ENCODE measurements around the gene NR2C2AP.

The NR2C2AP gene

GRCh38 chr19:19209372-19209771 is 6.2 kb upstream of the NR2C2AP start:
- peaks cover 22% of the 10 kb centered on the region for H3K27me3 ChIP-seq (ENCODE audit: low read depth)
- in situ Hi-C loops (cut with MboI; ENCODE audit: low sequenced_read_pairs) = no loop called here
- H3K36me3 ChIP-seq (replicated peaks) = no peaks in the 10 kb centered on the region
- no peak for DNase-seq (ENCODE audit: low spot score in 2 of 2)
- H3K9me3 ChIP-seq = no peaks in the 10 kb centered on the region
- H3K4me3 ChIP-seq = no peak overlapping the region
- no peaks in the 10 kb centered on the region for H3K4me1 ChIP-seq

GRCh38 chr19:19207637-19208572 is 4.7 kb upstream of the NR2C2AP start:
- Histone ChIP-seq H3K4me1 (no peaks in the 10 kb centered on the region; the same call in 1 of the 2 replicates), H3K9me3 (no peaks in the 10 kb centered on the region), H3K4me3 (no peak overlapping the region), H3K27me3 (ENCODE audit: low read depth) (peaks cover 14% of the 10 kb centered on the region), H3K36me3 (replicated peaks) (no peaks in the 10 kb centered on the region)
- in situ Hi-C loops (cut with MboI; ENCODE audit: low sequenced_read_pairs) = no loop called here
- DNase-seq (ENCODE audit: low spot score in 2 of 2) = no peak

- Histone ChIP-seq H3K4me3 (no peak overlapping the region), H3K4me1 (peaks cover 4% of the 10 kb centered on the region; the same call in 1 of the 2 replicates), H3K9me3 (no peaks in the 10 kb centered on the region), H3K27me3 (ENCODE audit: low read depth) (peaks cover 7% of the 10 kb centered on the region), H3K36me3 (replicated peaks) (peaks cover 5% of the 10 kb centered on the region)
- in situ Hi-C loops (cut with MboI; ENCODE audit: low sequenced_read_pairs) = no loop called here
- no peak for DNase-seq (ENCODE audit: low spot score in 2 of 2)
Measured at GRCh38 chr19:19206938-19207337, 3.7 kb upstream of the NR2C2AP start.

GRCh38 chr19:19205416-19206410 is 2.5 kb upstream of the NR2C2AP start:
- no peak for DNase-seq (ENCODE audit: low spot score in 2 of 2)

GRCh38 chr19:19204181-19204580 is 967 bp upstream of the NR2C2AP start:
- H3K4me3 ChIP-seq = no peak overlapping the region
- peaks cover 20% of the 10 kb centered on the region for H3K36me3 ChIP-seq (replicated peaks)
- in situ Hi-C loops (cut with MboI; ENCODE audit: low sequenced_read_pairs) = no loop called here
- no peaks in the 10 kb centered on the region for H3K27me3 ChIP-seq (ENCODE audit: low read depth)
- H3K4me1 ChIP-seq = peaks cover 4% of the 10 kb centered on the region; the same call in 1 of the 2 replicates
- DNase-seq (ENCODE audit: low spot score in 2 of 2) = no peak
- no peaks in the 10 kb centered on the region for H3K9me3 ChIP-seq

More at GRCh38 chr19:19205416-19206410, 2.5 kb upstream of the NR2C2AP start:
- Histone ChIP-seq H3K36me3 (replicated peaks) (peaks cover 15% of the 10 kb centered on the region), H3K9me3 (no peaks in the 10 kb centered on the region), H3K4me1 (peaks cover 4% of the 10 kb centered on the region; the same call in 1 of the 2 replicates), H3K4me3 (no peak overlapping the region), H3K27me3 (ENCODE audit: low read depth) (no peaks in the 10 kb centered on the region)
- in situ Hi-C loops (cut with MboI; ENCODE audit: low sequenced_read_pairs) = no loop called here

GRCh38 chr19:19202707-19203011 is 555 bp downstream of the NR2C2AP start:
- Histone ChIP-seq H3K4me1 (peaks cover 4% of the 10 kb centered on the region; the same call in 1 of the 2 replicates), H3K36me3 (replicated peaks) (peaks cover 30% of the 10 kb centered on the region), H3K9me3 (no peaks in the 10 kb centered on the region), H3K4me3 (peak overlapping the region; percentile 55), H3K27me3 (ENCODE audit: low read depth) (no peaks in the 10 kb centered on the region)
- in situ Hi-C loops (cut with MboI; ENCODE audit: low sequenced_read_pairs) = no loop called here
- no peak for DNase-seq (ENCODE audit: low spot score in 2 of 2)

GRCh38 chr19:19201697-19202630 is 1.2 kb downstream of the NR2C2AP start:
- H3K4me1 ChIP-seq = peaks cover 4% of the 10 kb centered on the region; the same call in 1 of the 2 replicates
- DNase-seq (ENCODE audit: low spot score in 2 of 2) = no peak
- H3K9me3 ChIP-seq = no peaks in the 10 kb centered on the region
- no peaks in the 10 kb centered on the region for H3K27me3 ChIP-seq (ENCODE audit: low read depth)
- peak overlapping the region; percentile 55 for H3K4me3 ChIP-seq
- peaks cover 32% of the 10 kb centered on the region for H3K36me3 ChIP-seq (replicated peaks)
- in situ Hi-C loops (cut with MboI; ENCODE audit: low sequenced_read_pairs) = no loop called here

GRCh38 chr19:19193926-19194325 is 9.3 kb downstream of the NR2C2AP start:
- Histone ChIP-seq H3K9me3 (no peaks in the 10 kb centered on the region), H3K4me1 (peaks cover 6% of the 10 kb centered on the region; the same call in 1 of the 2 replicates), H3K36me3 (replicated peaks) (peaks cover 16% of the 10 kb centered on the region), H3K4me3 (peak overlapping the region; percentile 98; the same call in 1 of the 2 replicates), H3K27me3 (ENCODE audit: low read depth) (no peaks in the 10 kb centered on the region)
- in situ Hi-C loops (cut with MboI; ENCODE audit: low sequenced_read_pairs) = no loop called here
- no peak for DNase-seq (ENCODE audit: low spot score in 2 of 2)

GRCh38 chr19:19192910-19193423 is 10.2 kb downstream of the NR2C2AP start:
- Histone ChIP-seq H3K9me3 (no peaks in the 10 kb centered on the region), H3K4me3 (peak overlapping the region; percentile 98), H3K27me3 (ENCODE audit: low read depth) (no peaks in the 10 kb centered on the region), H3K36me3 (replicated peaks) (peaks cover 7% of the 10 kb centered on the region), H3K4me1 (peaks cover 6% of the 10 kb centered on the region; the same call in 1 of the 2 replicates)
- DNase-seq (ENCODE audit: low spot score in 2 of 2) = no peak
- in situ Hi-C loops (cut with MboI; ENCODE audit: low sequenced_read_pairs) = no loop called here

- in situ Hi-C loops (cut with MboI; ENCODE audit: low sequenced_read_pairs) = no loop called here
- H3K9me3 ChIP-seq = no peaks in the 10 kb centered on the region
- peak; percentile 99 to 100 for DNase-seq (ENCODE audit: low spot score in 2 of 2)
- peak within 1 kb of the TSS; percentile 98 for H3K4me3 ChIP-seq
- no peaks in the 10 kb centered on the region for H3K27me3 ChIP-seq (ENCODE audit: low read depth)
- H3K4me1 ChIP-seq = peaks cover 6% of the 10 kb centered on the region; the same call in 1 of the 2 replicates
- peaks cover 6% of the 10 kb centered on the region for H3K36me3 ChIP-seq (replicated peaks)
Measured at GRCh38 chr19:19192078-19192882, 10.9 kb downstream of the NR2C2AP start, which contains the start of the genes BORCS8 and RFXANK. Gene BORCS8, minus strand, starts transcription at chr19:19192152. Its CDS starts 35 bp downstream, at chr19:19192117. Gene RFXANK, plus strand, starts transcription at chr19:19192258. Its CDS starts 1,689 bp downstream, at chr19:19193947.

GRCh38 chr19:19191768-19192077 is 11.5 kb downstream of the NR2C2AP start:
- Histone ChIP-seq H3K36me3 (replicated peaks) (peaks cover 5% of the 10 kb centered on the region), H3K9me3 (no peaks in the 10 kb centered on the region), H3K4me1 (peaks cover 6% of the 10 kb centered on the region; the same call in 1 of the 2 replicates), H3K4me3 (peak overlapping the region; percentile 98), H3K27me3 (ENCODE audit: low read depth) (no peaks in the 10 kb centered on the region)
- in situ Hi-C loops (cut with MboI; ENCODE audit: low sequenced_read_pairs) = no loop called here
- no peak for DNase-seq (ENCODE audit: low spot score in 2 of 2)

GRCh38 chr19:19186742-19187141 is 16.5 kb downstream of the NR2C2AP start:
- no peak for DNase-seq (ENCODE audit: low spot score in 2 of 2)
- Histone ChIP-seq H3K27me3 (ENCODE audit: low read depth) (no peaks in the 10 kb centered on the region), H3K4me1 (no peaks in the 10 kb centered on the region), H3K36me3 (replicated peaks) (peaks cover 24% of the 10 kb centered on the region), H3K9me3 (no peaks in the 10 kb centered on the region), H3K4me3 (no peak overlapping the region)
- in situ Hi-C loops (cut with MboI; ENCODE audit: low sequenced_read_pairs) = no loop called here
